ENCODE measurements around the gene UCHL3.

DNA sequence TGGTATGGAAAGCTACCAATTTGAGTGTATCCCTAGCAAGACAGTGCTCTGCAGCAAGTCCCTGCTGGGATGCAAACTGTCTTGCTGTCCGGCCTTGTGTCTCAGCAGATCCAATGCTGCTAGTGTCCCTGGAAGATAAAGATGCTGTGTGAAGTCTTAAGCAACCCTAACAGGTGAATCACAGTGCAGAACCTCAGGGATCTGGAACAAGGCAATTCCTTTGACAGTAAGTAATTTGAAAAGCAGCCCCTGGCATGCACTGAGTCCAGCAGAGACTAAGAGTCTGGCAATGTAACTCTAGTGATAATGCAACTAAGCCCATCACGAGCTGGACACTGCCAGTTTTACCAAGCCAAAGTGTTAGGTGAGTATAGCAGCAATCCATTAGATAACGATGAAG lies 1.7 kb upstream of the UCHL3 start:
- TF ChIP-seq, protein P1, sequence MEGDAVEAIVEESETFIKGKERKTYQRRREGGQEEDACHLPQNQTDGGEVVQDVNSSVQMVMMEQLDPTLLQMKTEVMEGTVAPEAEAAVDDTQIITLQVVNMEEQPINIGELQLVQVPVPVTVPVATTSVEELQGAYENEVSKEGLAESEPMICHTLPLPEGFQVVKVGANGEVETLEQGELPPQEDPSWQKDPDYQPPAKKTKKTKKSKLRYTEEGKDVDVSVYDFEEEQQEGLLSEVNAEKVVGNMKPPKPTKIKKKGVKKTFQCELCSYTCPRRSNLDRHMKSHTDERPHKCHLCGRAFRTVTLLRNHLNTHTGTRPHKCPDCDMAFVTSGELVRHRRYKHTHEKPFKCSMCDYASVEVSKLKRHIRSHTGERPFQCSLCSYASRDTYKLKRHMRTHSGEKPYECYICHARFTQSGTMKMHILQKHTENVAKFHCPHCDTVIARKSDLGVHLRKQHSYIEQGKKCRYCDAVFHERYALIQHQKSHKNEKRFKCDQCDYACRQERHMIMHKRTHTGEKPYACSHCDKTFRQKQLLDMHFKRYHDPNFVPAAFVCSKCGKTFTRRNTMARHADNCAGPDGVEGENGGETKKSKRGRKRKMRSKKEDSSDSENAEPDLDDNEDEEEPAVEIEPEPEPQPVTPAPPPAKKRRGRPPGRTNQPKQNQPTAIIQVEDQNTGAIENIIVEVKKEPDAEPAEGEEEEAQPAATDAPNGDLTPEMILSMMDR (IDR thresholded peaks at IDR 0.05; ENCODE audit: low read length): no peak
- no peak for TF ChIP-seq EZH2 (IDR thresholded peaks at IDR 0.05; ENCODE audit: borderline replicate concordance, low read length)
